Cerebellar cortex (tissue), 1 donor: ENCODE results near the gene DICER1.
"Not testable (repeated sequence)": the region's sequence is repeated elsewhere in the genome, so short reads cannot be mapped to it uniquely, and the experiment has no call there.

ENCODE experiments used
- DNase-seq: peaks from one replicate; pipeline ENCODE4 v3.0.0-alpha.2; 2015; ENCODE audit warnings: low spot score

Gene DICER1

GRCh38 chr14:95150910-95151309 lies 6.4 kb downstream of the DICER1 start:
- DNase-seq: no peak

- no peak for DNase-seq
Observed at GRCh38 chr14:95149441-95149840, 7.9 kb downstream of the DICER1 start.

- no peak for DNase-seq
Observed at GRCh38 chr14:95147597-95147996, 9.7 kb downstream of the DICER1 start.

- DNase-seq: no peak
Observed at GRCh38 chr14:95146079-95146771, 11.1 kb downstream of the DICER1 start.

GRCh38 chr14:95144849-95145248 lies 12.5 kb downstream of the DICER1 start:
- no peak for DNase-seq

- no peak for DNase-seq
Observed at GRCh38 chr14:95143808-95144620, 13.3 kb downstream of the DICER1 start.

- DNase-seq: no peak
Observed at GRCh38 chr14:95142208-95142607, 15.1 kb downstream of the DICER1 start.

- no peak for DNase-seq
Observed at GRCh38 chr14:95141684-95142083, 15.6 kb downstream of the DICER1 start.

GRCh38 chr14:95140060-95140858 lies 17.1 kb downstream of the DICER1 start:
- no peak for DNase-seq

GRCh38 chr14:95138876-95139275 lies 18.5 kb downstream of the DICER1 start:
- no peak for DNase-seq

- DNase-seq: not testable (repeated sequence)
Observed at GRCh38 chr14:95138455-95138854, 18.9 kb downstream of the DICER1 start.

- DNase-seq: peak; percentile 47
Observed at GRCh38 chr14:95137804-95138167, 19.5 kb downstream of the DICER1 start.

GRCh38 chr14:95137164-95137803 lies 20.0 kb downstream of the DICER1 start:
- no peak for DNase-seq

GRCh38 chr14:95136631-95137030 lies 20.7 kb downstream of the DICER1 start:
- no peak for DNase-seq

- no peak for DNase-seq
Observed at GRCh38 chr14:95134304-95134933, 22.9 kb downstream of the DICER1 start.

- no peak for DNase-seq
Observed at GRCh38 chr14:95133282-95133681, 24.0 kb downstream of the DICER1 start.

- no peak for DNase-seq
Observed at GRCh38 chr14:95132760-95133159, 24.6 kb downstream of the DICER1 start.

GRCh38 chr14:95130549-95130948 lies 26.8 kb downstream of the DICER1 start:
- DNase-seq: no peak

- DNase-seq: no peak
Observed at GRCh38 chr14:95128140-95128539, 29.2 kb downstream of the DICER1 start.

- DNase-seq: no peak
Observed at GRCh38 chr14:95127531-95127911, 29.8 kb downstream of the DICER1 start.

GRCh38 chr14:95126906-95127530 lies 30.3 kb downstream of the DICER1 start:
- DNase-seq: no peak
